CD14-positive monocyte (primary cell): ENCODE measurements around the gene EPB41. TPM values are rescaled to one million over a fixed set of nuclear protein-coding genes. Genes with fewer than 3 reads are reported as not detected.

ENCODE experiments used
- DNase-seq, 3 donors: peaks; one replicate each; pipeline ENCODE4 v3.0.0-alpha.2; 2011 to 2022
- H2AFZ ChIP-seq: 2 replicates; pipeline ENCODE4 v1.6.0; 2012; ENCODE audit warnings: mild to moderate bottlenecking, low read depth, low read length, inconsistent platforms; ENCODE audit not compliant: insufficient read depth, poor library complexity, severe bottlenecking
- H3K27ac ChIP-seq, 2 donors: 1 replicate in 1 of 2; 2 replicates in 1 of 2; pipeline ENCODE4 v1.5.1; 2012 to 2013; ENCODE audit warnings: low read length in 2 of 2, control low read depth in 1 of 2, inconsistent platforms in 1 of 2, low read depth in 1 of 2, mild to moderate bottlenecking in 1 of 2
- H3K27me3 ChIP-seq, 2 donors: one replicate each; pipeline versions ENCODE4 v1.6.0 to v1.6.1; 2011 to 2013; ENCODE audit warnings: low read length in 2 of 2; ENCODE audit not compliant: control insufficient read depth in 2 of 2, insufficient read depth in 2 of 2
- H3K36me3 ChIP-seq, 2 donors: replicated peaks in 1 of 2; 1 replicate in 1 of 2; 2 replicates in 1 of 2; pipeline versions ENCODE4 v1.5.1 to v1.6.1; 2012 to 2013; ENCODE audit warnings: low read length in 2 of 2, control low read depth in 1 of 2, inconsistent platforms in 1 of 2, mild to moderate bottlenecking in 1 of 2; ENCODE audit not compliant: insufficient read depth in 2 of 2, control insufficient read depth in 1 of 2
- H3K4me1 ChIP-seq, 2 donors: 1 replicate in 1 of 2; 2 replicates in 1 of 2; pipeline versions ENCODE4 v1.5.1 to v1.6.1; 2012 to 2013; ENCODE audit warnings: low read length in 2 of 2, control low read depth in 1 of 2, inconsistent platforms in 1 of 2, mild to moderate bottlenecking in 1 of 2, moderate library complexity in 1 of 2; ENCODE audit not compliant: insufficient read depth in 2 of 2, control insufficient read depth in 1 of 2
- H3K4me2 ChIP-seq: replicated peaks from 2 replicates; pipeline ENCODE3; 2012; ENCODE audit warnings: low read length, moderate library complexity, mild to moderate bottlenecking; ENCODE audit not compliant: poor library complexity, severe bottlenecking; ENCODE audit errors: extremely low read depth
- H3K4me3 ChIP-seq, 3 experiments: fragments of 200-600 bp in 1 of 3; sonication (generic) in 1 of 3; replicated peaks in 1 of 3; 1 replicate in 2 of 3; 2 replicates in 1 of 3; pipeline ENCODE4 v1.5.1; 2011 to 2013; ENCODE audit warnings: low read length in 3 of 3, mild to moderate bottlenecking in 3 of 3, control low read depth in 2 of 3, low read depth in 2 of 3, inconsistent platforms in 1 of 3, moderate library complexity in 1 of 3
- H3K79me2 ChIP-seq: 2 replicates; pipeline ENCODE4 v1.6.0; 2012; ENCODE audit warnings: mild to moderate bottlenecking, control low read depth, inconsistent platforms, low read length, moderate library complexity; ENCODE audit not compliant: insufficient read depth
- H3K9ac ChIP-seq: 2 replicates; pipeline ENCODE4 v1.6.0; 2017; ENCODE audit warnings: low read length, mild to moderate bottlenecking; ENCODE audit not compliant: insufficient read depth, poor library complexity, severe bottlenecking
- H3K9me3 ChIP-seq, 2 donors: replicated peaks in 1 of 2; 1 replicate in 1 of 2; 2 replicates in 1 of 2; pipeline versions ENCODE4 v1.5.1 to v1.6.1; 2012 to 2013; ENCODE audit warnings: low read length in 2 of 2, control low read depth in 1 of 2; ENCODE audit not compliant: control insufficient read depth in 1 of 2, insufficient read depth in 1 of 2
- H4K20me1 ChIP-seq: 2 replicates; pipeline ENCODE4 v1.6.0; 2012; ENCODE audit warnings: mild to moderate bottlenecking, low read length, control low read depth, moderate library complexity; ENCODE audit not compliant: insufficient read depth
- H3K27ac Mint-ChIP-seq, 7 donors: one replicate each; pipeline ENCODE4 v1.8.0; 2020; ENCODE audit warnings: mild to moderate bottlenecking in 7 of 7, mixed read lengths in 7 of 7, moderate library complexity in 6 of 7, inconsistent platforms in 2 of 7
- H3K27me3 Mint-ChIP-seq, 3 donors: one replicate each; pipeline ENCODE4 v1.8.0; 2021 to 2022; ENCODE audit warnings: low read depth in 3 of 3, mild to moderate bottlenecking in 3 of 3, mixed read lengths in 3 of 3, moderate library complexity in 3 of 3, inconsistent platforms in 1 of 3
- H3K36me3 Mint-ChIP-seq, 2 donors: one replicate each; pipeline ENCODE4 v1.8.0; 2020; ENCODE audit warnings: mixed read lengths in 2 of 2, inconsistent platforms in 1 of 2, mild to moderate bottlenecking in 1 of 2
- H3K4me1 Mint-ChIP-seq: one replicate; pipeline ENCODE4 v1.8.0; 2020; ENCODE audit warnings: mild to moderate bottlenecking, mixed read lengths
- H3K4me3 Mint-ChIP-seq, 2 donors: one replicate each; pipeline ENCODE4 v1.8.0; 2020; ENCODE audit warnings: mild to moderate bottlenecking in 2 of 2, mixed read lengths in 2 of 2, moderate library complexity in 1 of 2
- H3K9me3 Mint-ChIP-seq, 7 donors: one replicate each; pipeline ENCODE4 v1.8.0; 2020 to 2022; ENCODE audit warnings: mixed read lengths in 7 of 7, mild to moderate bottlenecking in 6 of 7, moderate library complexity in 6 of 7, inconsistent platforms in 2 of 7
- whole genome bisulfite sequencing: methylation state at CpG from one replicate; pipeline ENCODE4 v1.1.5; 2013; ENCODE audit warnings: missing lambda C conversion rate; ENCODE audit not compliant: insufficient coverage; 5-methylcytosine and 5-hydroxymethylcytosine counted together
- intact Hi-C, 2 donors: fragments of 100-400 bp; cut with micrococcal nuclease; formaldehyde crosslinking; loops; one replicate each; pipeline versions ENCODE4 v1.15.0 to v1.15.1; 2023
- polyA plus RNA-seq, 3 donors: library from polyadenylated mRNA; depleted of rRNA in 1 of 3; unstranded in 2 of 3; stranded (reverse) in 1 of 3; fragments of 300-500 nt in 2 of 3; fragments of >200 nt in 1 of 3; fragmentation: Illumina TruSeq in 2 of 3; gene quantifications; 1 replicate in 2 of 3; 2 replicates in 1 of 3; pipeline ENCODE4 v1.2.3, GENCODE V29; 2012 to 2021
- small RNA-seq: library from RNA; depleted of rRNA; stranded (forward); fragments of <200 nt; gene quantifications from one replicate; pipeline ENCODE3, GENCODE V24; 2012; ENCODE audit warnings: low read depth; ENCODE audit not compliant: insufficient read length
- TF ChIP-seq, protein P1 (sequence below): fragments of 200-600 bp; IDR thresholded peaks from one replicate; pipeline ENCODE4 v1.8.0; 2022; ENCODE audit warnings: antibody characterized with exemption, mild to moderate bottlenecking

The EPB41 gene
- polyA plus RNA-seq, 3 donors = 11.3 to 19.4 (median 18.9) TPM

DNA sequence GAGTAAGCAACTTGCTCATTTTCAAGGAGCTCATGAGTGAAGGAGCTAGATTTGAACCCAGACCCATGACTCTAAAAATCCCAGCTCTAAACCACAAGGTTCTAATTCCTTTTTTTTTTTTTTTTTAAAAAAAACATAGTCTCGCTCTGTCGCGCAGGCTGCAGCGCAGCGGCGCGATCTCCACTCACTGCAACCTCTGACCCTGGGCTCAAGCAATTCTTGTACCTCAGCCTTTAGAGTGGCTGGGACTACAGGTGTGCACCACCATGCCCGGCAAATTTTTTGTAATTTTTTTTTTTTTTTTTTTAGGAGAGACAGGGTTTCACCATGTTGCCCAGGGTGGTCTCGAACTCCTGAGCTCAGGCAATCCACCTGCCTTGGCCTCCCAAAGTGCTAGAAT, 253.5 kb downstream of the EPB41 start:
- peaks cover 51 to 77% of the 10 kb centered on the region in 2 donors for H3K36me3 Mint-ChIP-seq

More for the DNA sequence above, 253.5 kb downstream of the EPB41 start:
- H3K4me2 ChIP-seq = no peak overlapping the region
- H3K9ac ChIP-seq = no peak overlapping the region
- 97% methylated on average over 7 of the region's 9 CpGs for WGBS
- Mint-ChIP-seq H3K4me1 (peaks cover 29% of the 10 kb centered on the region), H3K27ac (no peak overlapping the region), H3K9me3 (no peaks in the 10 kb centered on the region), H3K27me3 (no peaks in the 10 kb centered on the region), H3K4me3 (no peak overlapping the region)
- H3K27me3 ChIP-seq = no peaks in the 10 kb centered on the region
- H3K79me2 ChIP-seq = peaks cover 100% of the 10 kb centered on the region
- peaks cover 6 to 15% of the 10 kb centered on the region in 2 donors for H3K4me1 ChIP-seq
- no peak for DNase-seq
- H3K27ac ChIP-seq = no peak overlapping the region
- H3K4me3 ChIP-seq = no peak overlapping the region
- peaks cover 100% of the 10 kb centered on the region for H4K20me1 ChIP-seq
- H2AFZ ChIP-seq = no peak overlapping the region
- TF ChIP-seq, protein P1, sequence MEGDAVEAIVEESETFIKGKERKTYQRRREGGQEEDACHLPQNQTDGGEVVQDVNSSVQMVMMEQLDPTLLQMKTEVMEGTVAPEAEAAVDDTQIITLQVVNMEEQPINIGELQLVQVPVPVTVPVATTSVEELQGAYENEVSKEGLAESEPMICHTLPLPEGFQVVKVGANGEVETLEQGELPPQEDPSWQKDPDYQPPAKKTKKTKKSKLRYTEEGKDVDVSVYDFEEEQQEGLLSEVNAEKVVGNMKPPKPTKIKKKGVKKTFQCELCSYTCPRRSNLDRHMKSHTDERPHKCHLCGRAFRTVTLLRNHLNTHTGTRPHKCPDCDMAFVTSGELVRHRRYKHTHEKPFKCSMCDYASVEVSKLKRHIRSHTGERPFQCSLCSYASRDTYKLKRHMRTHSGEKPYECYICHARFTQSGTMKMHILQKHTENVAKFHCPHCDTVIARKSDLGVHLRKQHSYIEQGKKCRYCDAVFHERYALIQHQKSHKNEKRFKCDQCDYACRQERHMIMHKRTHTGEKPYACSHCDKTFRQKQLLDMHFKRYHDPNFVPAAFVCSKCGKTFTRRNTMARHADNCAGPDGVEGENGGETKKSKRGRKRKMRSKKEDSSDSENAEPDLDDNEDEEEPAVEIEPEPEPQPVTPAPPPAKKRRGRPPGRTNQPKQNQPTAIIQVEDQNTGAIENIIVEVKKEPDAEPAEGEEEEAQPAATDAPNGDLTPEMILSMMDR = no peak
- intact Hi-C loops = no loop called here
- peaks cover 48 to 93% of the 10 kb centered on the region in 2 donors for H3K36me3 ChIP-seq
- no peaks in the 10 kb centered on the region for H3K9me3 ChIP-seq

Small RNA genes lying within 50 kb of the gene (small RNA-seq; reads per million reads assigned to genes)
- not detected for gene RF00017
- not detected for gene RF00019

Other genes with a start within 250 kb of the EPB41 start
- gene GMEB1, start 245.8 kb upstream of the EPB41 start, polyA plus RNA-seq = 10 to 100 TPM in 1 of 3 donors, 1 to 10 TPM in 2; 8.1 to 16.0 (median 9.7) TPM
- gene YTHDF2, start 177.6 kb upstream of the EPB41 start, polyA plus RNA-seq = 10 to 100 TPM; 20.7 to 81.6 (median 74.2) TPM
- gene OPRD1, start 102.4 kb upstream of the EPB41 start, polyA plus RNA-seq = under 1 TPM in 1 of 3 donors, not detected in 2; 0.01 TPM
- not detected for gene TMEM200B, start 209.3 kb downstream of the EPB41 start, polyA plus RNA-seq